Tibial nerve (tissue), 4 donors: ENCODE data around the gene LRGUK. TPM values are rescaled to one million over a fixed set of nuclear protein-coding genes. Genes with fewer than 3 reads are reported as not detected.

Source experiments
- DNase-seq, 2 donors: peaks; one replicate each; pipeline ENCODE4 v3.0.0-alpha.2; 2019; ENCODE audit warnings: low spot score in 2 of 2
- H3K27ac ChIP-seq, 4 donors: fragments of 200-600 bp; sonication (generic) in 3 of 4; one replicate each; pipeline ENCODE4 v1.5.1; 2017 to 2019; ENCODE audit warnings: mild to moderate bottlenecking in 1 of 4
- H3K27me3 ChIP-seq, 2 donors: fragments of 200-600 bp; sonication (generic) in 1 of 2; one replicate each; pipeline versions ENCODE4 v1.5.1 to v1.6.0; 2017 to 2019
- H3K36me3 ChIP-seq, 3 donors: fragments of 200-600 bp; sonication (generic); one replicate each; pipeline ENCODE4 v1.5.1; 2018 to 2019
- H3K4me1 ChIP-seq, 4 donors: fragments of 200-600 bp; sonication (generic) in 3 of 4; one replicate each; pipeline ENCODE4 v1.5.1; 2017 to 2019
- H3K4me3 ChIP-seq, 4 donors: fragments of 200-600 bp; sonication (generic) in 3 of 4; one replicate each; pipeline ENCODE4 v1.5.1; 2017 to 2019; ENCODE audit warnings: mild to moderate bottlenecking in 1 of 4, moderate library complexity in 1 of 4
- H3K9me3 ChIP-seq, 4 donors: fragments of 200-600 bp; sonication (generic) in 3 of 4; one replicate each; pipeline ENCODE4 v1.5.1; 2017 to 2019
- CTCF ChIP-seq, 5 experiments: fragments of 200-600 bp in 3 of 5; fragments of 450-650 bp in 2 of 5; sonication (generic) in 3 of 5; IDR thresholded peaks; one replicate each; pipeline ENCODE4 v1.5.1; 2016 to 2019; ENCODE audit warnings: antibody characterized with exemption in 5 of 5, mild to moderate bottlenecking in 3 of 5, moderate library complexity in 2 of 5
- EP300 ChIP-seq, 2 donors: sonication (generic); formaldehyde crosslinking; IDR thresholded peaks; one replicate each; pipeline ENCODE4 v1.6.1; 2017; ENCODE audit warnings: antibody characterized with exemption in 2 of 2, mild to moderate bottlenecking in 1 of 2
- POLR2A ChIP-seq, 2 donors: fragments of 450-650 bp; IDR thresholded peaks; one replicate each; pipeline ENCODE4 v1.6.1; 2017; ENCODE audit warnings: antibody characterized with exemption in 2 of 2, mild to moderate bottlenecking in 2 of 2, moderate library complexity in 2 of 2
- WGBS, 2 donors: methylation state at CpG; one replicate each; pipeline ENCODE4 v1.1.5; 2018; 5-methylcytosine and 5-hydroxymethylcytosine counted together
- total RNA-seq, 4 donors: library from RNA; depleted of rRNA; stranded (reverse); fragments of >200 nt; gene quantifications; one replicate each; pipeline ENCODE4 v1.1.0, GENCODE V29; 2016

Gene LRGUK
- total RNA-seq, 4 donors from 2014 or later: 0.39 to 2.6 (median 1.5) TPM

- no peak overlapping the region for H3K4me3 ChIP-seq
- no peaks in the 10 kb centered on the region for H3K9me3 ChIP-seq
- no peaks in the 10 kb centered on the region for H3K36me3 ChIP-seq
- H3K27me3 ChIP-seq: no peaks in the 10 kb centered on the region
- H3K27ac ChIP-seq: no peak overlapping the region
- no peaks in the 10 kb centered on the region for H3K4me1 ChIP-seq
- no peak for TF ChIP-seq EP300 (IDR thresholded peaks at IDR 0.05)
- no peak for TF ChIP-seq CTCF (IDR thresholded peaks at IDR 0.05)
- TF ChIP-seq POLR2A (IDR thresholded peaks at IDR 0.05): no peak
- 47 to 57% methylated on average over 2 of the region's 2 CpGs for WGBS, 2 donors
- no peak for DNase-seq
Measured at GRCh38 chr7:134186801-134187200, 59.7 kb downstream of the LRGUK start.

GRCh38 chr7:134187893-134188292, 60.8 kb downstream of the LRGUK start:
- no peaks in the 10 kb centered on the region for H3K4me1 ChIP-seq
- H3K27ac ChIP-seq: no peak overlapping the region
- H3K9me3 ChIP-seq: no peaks in the 10 kb centered on the region
- WGBS, 2 donors: 95 to 100% methylated on average over 1 of the region's 1 CpG
- no peak for DNase-seq
- H3K27me3 ChIP-seq: no peaks in the 10 kb centered on the region
- no peaks in the 10 kb centered on the region for H3K36me3 ChIP-seq
- H3K4me3 ChIP-seq: no peak overlapping the region
- no peak for TF ChIP-seq POLR2A (IDR thresholded peaks at IDR 0.05)
- TF ChIP-seq EP300 (IDR thresholded peaks at IDR 0.05): no peak
- no peak for TF ChIP-seq CTCF (IDR thresholded peaks at IDR 0.05)

GRCh38 chr7:134188311-134188710, 61.2 kb downstream of the LRGUK start:
- no peaks in the 10 kb centered on the region for H3K36me3 ChIP-seq
- WGBS, 2 donors: 87 to 90% methylated on average over 4 of the region's 4 CpGs
- no peaks in the 10 kb centered on the region for H3K27me3 ChIP-seq
- DNase-seq: no peak
- H3K9me3 ChIP-seq: no peaks in the 10 kb centered on the region
- H3K4me3 ChIP-seq: no peak overlapping the region
- H3K27ac ChIP-seq: no peak overlapping the region
- no peaks in the 10 kb centered on the region for H3K4me1 ChIP-seq
- no peak for TF ChIP-seq CTCF (IDR thresholded peaks at IDR 0.05)
- TF ChIP-seq POLR2A (IDR thresholded peaks at IDR 0.05): no peak
- TF ChIP-seq EP300 (IDR thresholded peaks at IDR 0.05): no peak

DNA sequence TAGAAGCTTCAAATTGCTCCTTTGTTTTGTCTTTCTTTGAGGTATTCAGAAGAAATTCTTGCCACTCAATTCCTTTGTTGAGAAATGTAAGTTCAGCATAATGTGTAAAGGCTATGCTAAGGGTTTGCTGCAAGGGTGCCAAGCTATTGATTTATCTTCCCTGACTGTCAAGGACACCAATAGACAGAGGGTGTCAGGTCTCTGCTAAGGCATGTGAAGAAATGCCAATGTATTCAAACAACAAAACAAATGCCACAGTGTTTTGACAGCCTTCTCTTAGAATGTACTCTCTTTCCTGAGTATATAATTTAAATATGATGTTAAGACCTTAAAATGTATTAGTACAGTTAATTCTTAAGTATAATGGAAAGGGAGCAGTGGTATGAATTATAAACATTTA, 62.4 kb downstream of the LRGUK start:
- DNase-seq: no peak
- H3K27me3 ChIP-seq: no peaks in the 10 kb centered on the region

GRCh38 chr7:134191876-134192275, 64.7 kb downstream of the LRGUK start:
- 88 to 93% methylated on average over 3 of the region's 3 CpGs for WGBS, 2 donors
- no peak for TF ChIP-seq POLR2A (IDR thresholded peaks at IDR 0.05)
- TF ChIP-seq EP300 (IDR thresholded peaks at IDR 0.05): no peak
- no peak for TF ChIP-seq CTCF (IDR thresholded peaks at IDR 0.05)
- no peak overlapping the region for H3K27ac ChIP-seq

More for the DNA sequence above, 62.4 kb downstream of the LRGUK start:
- Histone ChIP-seq H3K27ac (no peak overlapping the region), H3K4me1 (no peaks in the 10 kb centered on the region), H3K4me3 (no peak overlapping the region), H3K9me3 (no peaks in the 10 kb centered on the region), H3K36me3 (no peaks in the 10 kb centered on the region)
- TF ChIP-seq POLR2A (IDR thresholded peaks at IDR 0.05): no peak

DNA sequence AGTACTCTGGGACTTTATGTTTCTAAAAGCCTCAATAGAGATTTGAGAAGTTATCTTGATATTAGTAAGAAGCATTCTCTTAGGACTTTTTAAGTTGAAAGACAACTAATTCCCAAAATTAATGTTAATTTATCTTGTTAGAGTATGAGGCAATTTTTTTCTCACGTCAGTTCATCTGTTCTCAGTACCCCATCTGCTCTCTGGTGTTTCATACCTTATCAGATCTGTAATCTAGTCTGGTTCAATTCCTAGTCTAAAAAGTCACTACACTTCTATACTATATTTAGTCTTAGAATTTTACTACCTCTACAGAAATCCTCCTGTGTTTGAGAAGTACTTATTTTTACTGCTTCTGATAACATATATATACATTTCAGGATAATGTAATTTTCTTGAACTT, 66.1 kb downstream of the LRGUK start:
- 91 to 93% methylated on average over 1 of the region's 1 CpG for WGBS, 2 donors
- no peak for DNase-seq
- TF ChIP-seq CTCF (IDR thresholded peaks at IDR 0.05) (no peak), POLR2A (IDR thresholded peaks at IDR 0.05) (no peak), EP300 (IDR thresholded peaks at IDR 0.05) (no peak)
- Histone ChIP-seq H3K27me3 (no peaks in the 10 kb centered on the region), H3K4me3 (no peak overlapping the region), H3K36me3 (no peaks in the 10 kb centered on the region), H3K4me1 (no peaks in the 10 kb centered on the region), H3K27ac (no peak overlapping the region), H3K9me3 (no peaks in the 10 kb centered on the region)

More at GRCh38 chr7:134191876-134192275, 64.7 kb downstream of the LRGUK start:
- no peaks in the 10 kb centered on the region for H3K9me3 ChIP-seq
- no peaks in the 10 kb centered on the region for H3K4me1 ChIP-seq
- no peaks in the 10 kb centered on the region for H3K27me3 ChIP-seq
- no peak for DNase-seq
- H3K36me3 ChIP-seq: no peaks in the 10 kb centered on the region
- H3K4me3 ChIP-seq: no peak overlapping the region
